ENCODE data around the gene ARHGEF7. TPM values are rescaled to one million over a fixed set of nuclear protein-coding genes. Genes with fewer than 3 reads are reported as not detected.

The ARHGEF7 gene
- total RNA-seq, 1 donor from 2014 or later = 86.5 TPM

DNA sequence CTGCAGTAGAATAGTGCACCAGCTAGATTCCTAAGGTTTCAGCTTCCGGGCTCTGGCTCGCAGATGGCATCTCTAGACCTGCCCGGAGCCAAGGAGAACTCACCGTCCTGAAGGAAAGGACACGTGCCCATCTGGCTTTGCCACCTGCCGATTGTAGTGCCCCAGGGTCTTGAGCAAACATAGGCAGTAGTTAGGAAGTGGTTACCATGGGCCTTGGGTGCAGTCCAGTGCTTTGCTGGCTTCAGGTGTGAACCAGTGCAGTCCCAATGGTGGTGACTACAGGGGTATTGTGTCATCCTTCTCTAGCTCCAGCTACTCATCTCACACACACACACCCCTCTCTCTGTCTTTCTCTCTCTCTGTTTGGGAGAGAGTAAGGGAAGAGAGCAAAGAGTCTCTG lies 143.9 kb downstream of the ARHGEF7 start:
- H3K36me3 Mint-ChIP-seq (ENCODE audit: insufficient read depth) = peaks cover 33% of the 10 kb centered on the region
- TF ChIP-seq, protein P1, sequence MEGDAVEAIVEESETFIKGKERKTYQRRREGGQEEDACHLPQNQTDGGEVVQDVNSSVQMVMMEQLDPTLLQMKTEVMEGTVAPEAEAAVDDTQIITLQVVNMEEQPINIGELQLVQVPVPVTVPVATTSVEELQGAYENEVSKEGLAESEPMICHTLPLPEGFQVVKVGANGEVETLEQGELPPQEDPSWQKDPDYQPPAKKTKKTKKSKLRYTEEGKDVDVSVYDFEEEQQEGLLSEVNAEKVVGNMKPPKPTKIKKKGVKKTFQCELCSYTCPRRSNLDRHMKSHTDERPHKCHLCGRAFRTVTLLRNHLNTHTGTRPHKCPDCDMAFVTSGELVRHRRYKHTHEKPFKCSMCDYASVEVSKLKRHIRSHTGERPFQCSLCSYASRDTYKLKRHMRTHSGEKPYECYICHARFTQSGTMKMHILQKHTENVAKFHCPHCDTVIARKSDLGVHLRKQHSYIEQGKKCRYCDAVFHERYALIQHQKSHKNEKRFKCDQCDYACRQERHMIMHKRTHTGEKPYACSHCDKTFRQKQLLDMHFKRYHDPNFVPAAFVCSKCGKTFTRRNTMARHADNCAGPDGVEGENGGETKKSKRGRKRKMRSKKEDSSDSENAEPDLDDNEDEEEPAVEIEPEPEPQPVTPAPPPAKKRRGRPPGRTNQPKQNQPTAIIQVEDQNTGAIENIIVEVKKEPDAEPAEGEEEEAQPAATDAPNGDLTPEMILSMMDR (IDR thresholded peaks at IDR 0.05; ENCODE audit: unreplicated experiment) = no peak
- no peaks in the 10 kb centered on the region for H3K4me1 Mint-ChIP-seq (ENCODE audit: low read depth)
- H3K4me3 Mint-ChIP-seq (ENCODE audit: low read depth) = no peak overlapping the region
- no peak overlapping the region for H3K27ac Mint-ChIP-seq
- no peak for DNase-seq (ENCODE audit: low spot score, unreplicated experiment)
- H3K9me3 Mint-ChIP-seq (ENCODE audit: low read depth) = peaks cover 5% of the 10 kb centered on the region
- H3K27me3 Mint-ChIP-seq = no peaks in the 10 kb centered on the region

DNA sequence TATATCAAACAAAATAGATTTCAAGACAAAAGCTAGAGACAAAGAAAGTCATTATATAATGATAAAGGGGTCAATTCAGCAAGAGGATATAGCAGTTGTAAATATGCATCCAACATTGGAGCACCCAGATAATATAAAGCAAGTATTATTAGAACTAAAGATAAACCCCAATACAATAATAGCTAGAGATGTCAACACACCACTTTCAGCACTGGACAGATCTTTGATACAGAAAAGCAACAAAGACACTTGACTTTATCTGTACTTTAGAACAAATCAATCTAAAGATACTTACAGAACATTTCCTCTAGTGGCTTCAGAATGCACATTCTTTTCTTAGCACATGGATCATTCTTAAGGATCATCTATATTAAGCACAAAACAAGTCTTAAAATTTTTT lies 146.2 kb downstream of the ARHGEF7 start:
- Mint-ChIP-seq H3K27me3 (no peaks in the 10 kb centered on the region), H3K4me1 (ENCODE audit: low read depth) (no peaks in the 10 kb centered on the region), H3K27ac (no peak overlapping the region), H3K9me3 (ENCODE audit: low read depth) (peaks cover 5% of the 10 kb centered on the region), H3K4me3 (ENCODE audit: low read depth) (no peak overlapping the region), H3K36me3 (ENCODE audit: insufficient read depth) (peaks cover 24% of the 10 kb centered on the region)
- DNase-seq (ENCODE audit: low spot score, unreplicated experiment) = no peak
- TF ChIP-seq, protein P1 (IDR thresholded peaks at IDR 0.05; ENCODE audit: unreplicated experiment) = no peak

DNA sequence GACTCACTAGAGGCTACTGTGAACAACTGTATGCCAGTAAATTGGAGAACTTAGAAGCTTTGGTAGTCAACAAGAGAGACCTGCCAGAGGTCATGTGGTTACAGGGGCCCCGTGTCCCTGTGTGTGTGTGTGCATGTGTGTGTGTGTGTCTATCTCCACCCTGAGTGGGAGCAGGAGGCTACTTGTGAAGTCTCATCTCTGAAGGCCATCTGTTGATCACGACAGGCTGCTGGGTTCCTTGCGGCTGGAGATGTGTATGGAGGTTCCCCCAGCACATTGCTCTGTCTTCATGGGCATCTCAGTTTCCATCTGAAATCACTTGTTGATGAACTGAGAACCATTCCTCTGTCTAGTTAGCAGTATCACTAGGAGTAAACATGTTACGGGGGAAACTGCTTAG lies 147.2 kb downstream of the ARHGEF7 start:
- H3K4me3 Mint-ChIP-seq (ENCODE audit: low read depth) = no peak overlapping the region
- no peaks in the 10 kb centered on the region for H3K27me3 Mint-ChIP-seq
- peaks cover 20% of the 10 kb centered on the region for H3K36me3 Mint-ChIP-seq (ENCODE audit: insufficient read depth)
- no peak for DNase-seq (ENCODE audit: low spot score, unreplicated experiment)
- H3K4me1 Mint-ChIP-seq (ENCODE audit: low read depth) = no peaks in the 10 kb centered on the region
- no peak overlapping the region for H3K27ac Mint-ChIP-seq
- TF ChIP-seq, protein P1 (IDR thresholded peaks at IDR 0.05; ENCODE audit: unreplicated experiment) = no peak
- peaks cover 5% of the 10 kb centered on the region for H3K9me3 Mint-ChIP-seq (ENCODE audit: low read depth)

DNA sequence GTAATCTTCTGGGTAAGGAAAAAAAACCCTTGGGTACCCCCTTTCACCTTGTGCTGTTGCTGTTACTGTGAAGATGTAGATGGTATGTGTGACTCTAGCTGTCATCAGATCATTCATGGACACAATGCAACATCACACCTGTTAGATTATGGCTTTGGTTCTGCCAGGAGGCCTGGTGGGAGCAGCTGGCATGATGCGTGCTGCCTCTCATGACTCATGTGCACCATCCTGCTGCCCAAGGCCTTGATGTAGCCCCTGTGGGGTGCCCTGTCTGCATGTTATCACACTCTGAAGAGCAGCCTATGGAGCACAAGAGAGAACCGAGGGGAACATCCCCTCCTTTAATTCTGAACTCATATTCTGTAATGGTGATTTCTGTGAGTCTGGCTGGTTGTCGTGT lies 147.6 kb downstream of the ARHGEF7 start:
- DNase-seq (ENCODE audit: low spot score, unreplicated experiment) = no peak
- peaks cover 5% of the 10 kb centered on the region for H3K9me3 Mint-ChIP-seq (ENCODE audit: low read depth)
- TF ChIP-seq, protein P1 (IDR thresholded peaks at IDR 0.05; ENCODE audit: unreplicated experiment) = no peak
- H3K27me3 Mint-ChIP-seq = no peaks in the 10 kb centered on the region
- H3K4me1 Mint-ChIP-seq (ENCODE audit: low read depth) = no peaks in the 10 kb centered on the region
- H3K4me3 Mint-ChIP-seq (ENCODE audit: low read depth) = no peak overlapping the region
- H3K36me3 Mint-ChIP-seq (ENCODE audit: insufficient read depth) = peaks cover 21% of the 10 kb centered on the region
- no peak overlapping the region for H3K27ac Mint-ChIP-seq

DNA sequence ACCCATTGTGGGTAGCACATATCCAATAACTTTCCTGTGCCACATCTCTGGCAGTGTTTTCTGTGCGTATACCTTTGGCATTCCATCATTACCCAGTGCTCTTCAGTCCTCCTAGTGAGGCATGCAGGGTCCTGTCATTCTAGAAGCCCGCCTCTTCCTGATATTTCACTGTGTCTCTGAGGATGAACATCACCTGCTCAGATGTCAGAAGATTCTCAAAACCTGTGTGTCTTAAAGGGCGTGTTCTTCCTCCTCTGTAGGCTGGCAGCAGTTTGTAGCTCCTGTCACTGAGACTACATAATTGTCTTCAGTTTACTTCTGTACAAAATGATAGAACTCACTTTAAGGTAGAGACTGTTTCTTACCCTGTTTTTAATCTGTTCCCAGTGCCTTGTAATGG lies 148.5 kb downstream of the ARHGEF7 start:
- Mint-ChIP-seq H3K9me3 (ENCODE audit: low read depth) (peaks cover 5% of the 10 kb centered on the region), H3K4me1 (ENCODE audit: low read depth) (no peaks in the 10 kb centered on the region), H3K27ac (no peak overlapping the region), H3K36me3 (ENCODE audit: insufficient read depth) (peaks cover 16% of the 10 kb centered on the region), H3K27me3 (no peaks in the 10 kb centered on the region), H3K4me3 (ENCODE audit: low read depth) (no peak overlapping the region)
- TF ChIP-seq, protein P1 (IDR thresholded peaks at IDR 0.05; ENCODE audit: unreplicated experiment) = no peak
- DNase-seq (ENCODE audit: low spot score, unreplicated experiment) = no peak

Measured in progenitor cell of endocrine pancreas (in vitro differentiated cells).